Measurements from ENCODE around the gene LSM7.

LSM7 gene

DNA sequence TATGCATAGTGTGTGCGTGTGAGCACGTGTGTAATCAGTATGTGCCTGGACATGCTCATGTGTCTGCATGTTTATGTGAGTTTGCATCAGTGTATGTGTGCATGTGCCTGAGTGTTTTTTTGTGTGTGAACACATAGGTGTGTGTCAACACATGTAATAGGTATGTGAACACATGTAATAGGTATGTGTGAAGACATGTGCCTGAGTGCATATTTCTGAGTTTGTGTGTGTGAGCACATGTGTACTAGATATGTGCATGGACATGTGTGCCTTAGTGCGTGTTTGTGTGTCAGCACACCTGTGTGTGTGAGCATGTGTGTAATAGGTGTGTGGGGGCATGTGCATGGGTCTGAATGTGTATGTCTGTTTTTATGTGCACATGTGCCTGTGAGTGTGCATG is 7.5 kb upstream of the LSM7 start:
- ChIA-PET POLR2A (no interaction called here), CTCF (no interaction called here)
- no peak overlapping the region for H3K4me3 ChIP-seq (ENCODE audit: low read depth, low read length)
- no peak for DNase-seq (ENCODE audit: low read depth, low spot score)
- TF ChIP-seq, protein P1, sequence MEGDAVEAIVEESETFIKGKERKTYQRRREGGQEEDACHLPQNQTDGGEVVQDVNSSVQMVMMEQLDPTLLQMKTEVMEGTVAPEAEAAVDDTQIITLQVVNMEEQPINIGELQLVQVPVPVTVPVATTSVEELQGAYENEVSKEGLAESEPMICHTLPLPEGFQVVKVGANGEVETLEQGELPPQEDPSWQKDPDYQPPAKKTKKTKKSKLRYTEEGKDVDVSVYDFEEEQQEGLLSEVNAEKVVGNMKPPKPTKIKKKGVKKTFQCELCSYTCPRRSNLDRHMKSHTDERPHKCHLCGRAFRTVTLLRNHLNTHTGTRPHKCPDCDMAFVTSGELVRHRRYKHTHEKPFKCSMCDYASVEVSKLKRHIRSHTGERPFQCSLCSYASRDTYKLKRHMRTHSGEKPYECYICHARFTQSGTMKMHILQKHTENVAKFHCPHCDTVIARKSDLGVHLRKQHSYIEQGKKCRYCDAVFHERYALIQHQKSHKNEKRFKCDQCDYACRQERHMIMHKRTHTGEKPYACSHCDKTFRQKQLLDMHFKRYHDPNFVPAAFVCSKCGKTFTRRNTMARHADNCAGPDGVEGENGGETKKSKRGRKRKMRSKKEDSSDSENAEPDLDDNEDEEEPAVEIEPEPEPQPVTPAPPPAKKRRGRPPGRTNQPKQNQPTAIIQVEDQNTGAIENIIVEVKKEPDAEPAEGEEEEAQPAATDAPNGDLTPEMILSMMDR (IDR thresholded peaks at IDR 0.05; ENCODE audit: insufficient read depth, low read length, missing control alignments): no peak

DNA sequence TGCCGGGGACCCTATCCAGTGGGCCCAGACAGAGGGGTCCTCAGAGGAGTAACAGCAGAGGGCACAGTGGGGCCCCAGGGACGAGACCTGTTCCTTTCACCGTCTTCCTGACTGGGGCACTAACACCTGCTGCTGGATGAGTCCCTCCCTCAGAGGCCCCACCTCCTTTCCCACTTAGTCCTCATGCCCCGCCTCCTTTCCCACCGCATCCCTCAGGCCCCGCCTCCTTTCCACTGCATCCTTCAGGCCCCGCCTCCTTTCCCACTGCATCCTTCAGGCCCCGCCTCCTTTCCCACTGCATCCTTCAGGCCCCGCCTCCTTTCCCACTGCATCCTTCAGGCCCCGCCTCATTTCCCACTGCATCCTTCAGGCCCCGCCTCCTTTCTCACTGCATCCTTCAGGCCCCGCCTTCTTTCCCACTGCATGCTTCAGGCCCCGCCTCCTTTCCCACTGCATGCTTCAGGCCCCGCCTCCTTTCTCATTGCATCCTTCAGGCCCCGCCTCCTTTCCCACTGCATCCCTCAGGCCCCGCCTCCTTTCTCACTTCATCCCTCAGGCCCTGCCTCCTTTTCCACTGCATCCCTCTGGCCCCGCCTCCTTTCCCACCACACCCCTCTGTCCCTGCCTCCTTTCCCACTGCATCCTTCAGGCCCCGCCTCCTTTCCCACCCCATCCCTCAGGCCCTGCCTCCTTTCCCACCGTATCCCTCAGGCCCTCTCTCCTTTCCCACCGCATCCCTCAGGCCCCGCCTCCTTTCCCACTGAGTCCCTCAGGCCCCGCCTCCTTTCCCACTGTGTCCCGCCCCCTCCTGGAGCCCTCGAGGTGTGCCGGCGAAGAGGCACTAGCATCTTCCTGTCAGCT is 6.8 kb upstream of the LSM7 start:
- no peak for DNase-seq (ENCODE audit: low read depth, low spot score)
- CTCF ChIA-PET: interaction anchor here (1.0 kb wide), 1 partner anchor 279 kb away, joined by 3 read pairs; no protein-coding TSS in a partner anchor
- H3K4me3 ChIP-seq (ENCODE audit: low read depth, low read length): no peak overlapping the region
- POLR2A ChIA-PET: no interaction called here
- TF ChIP-seq, protein P1 (IDR thresholded peaks at IDR 0.05; ENCODE audit: insufficient read depth, low read length, missing control alignments): no peak

DNA sequence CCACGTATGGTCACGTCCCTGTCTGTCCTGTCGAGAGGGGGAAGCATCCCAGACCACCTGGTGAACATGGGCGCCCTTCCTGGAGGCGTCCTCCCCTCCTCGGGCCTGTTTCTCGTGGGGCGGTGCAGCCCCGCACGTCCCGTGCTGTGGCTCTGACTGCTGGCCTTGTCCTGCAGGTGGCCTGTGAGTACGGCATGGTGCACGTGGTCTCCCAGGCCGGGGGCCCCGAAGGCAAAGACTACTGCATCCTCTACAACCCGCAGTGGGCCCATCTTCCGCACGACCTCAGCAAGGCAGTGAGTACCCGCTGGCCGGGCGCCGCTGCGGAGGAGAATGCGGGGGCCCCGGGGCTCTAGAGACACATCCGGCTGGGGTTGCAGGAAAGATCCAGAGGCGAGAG is 6.0 kb upstream of the LSM7 start:
- CTCF ChIA-PET: interaction anchor here (1.0 kb wide), 1 partner anchor 280 kb away, joined by 3 read pairs; no protein-coding TSS in a partner anchor
- TF ChIP-seq, protein P1 (IDR thresholded peaks at IDR 0.05; ENCODE audit: insufficient read depth, low read length, missing control alignments): no peak
- POLR2A ChIA-PET: no interaction called here
- DNase-seq (ENCODE audit: low read depth, low spot score): no peak
- H3K4me3 ChIP-seq (ENCODE audit: low read depth, low read length): no peak overlapping the region

DNA sequence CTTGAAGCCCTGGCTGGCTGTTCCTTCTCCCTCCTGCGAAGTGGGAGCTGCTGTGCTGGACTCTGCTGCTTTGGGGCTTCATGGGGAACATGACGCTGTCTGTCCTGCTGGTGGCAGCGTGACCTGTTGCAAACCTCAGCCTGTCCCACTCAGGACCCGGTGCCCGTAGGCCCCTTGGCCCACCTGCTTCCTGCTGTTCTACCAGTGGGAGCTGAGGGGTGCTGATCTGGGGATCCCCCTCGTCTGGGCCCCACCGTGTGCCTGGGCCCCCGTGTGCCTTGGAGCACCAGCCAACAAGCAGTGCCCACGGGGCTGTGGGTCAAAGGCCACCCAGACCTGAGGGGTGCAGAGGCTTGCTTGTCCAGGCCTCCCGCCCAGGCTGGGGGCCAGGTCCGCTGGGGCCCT is 5.4 kb upstream of the LSM7 start:
- no peak overlapping the region for H3K4me3 ChIP-seq (ENCODE audit: low read depth, low read length)
- TF ChIP-seq, protein P1 (IDR thresholded peaks at IDR 0.05; ENCODE audit: insufficient read depth, low read length, missing control alignments): no peak
- POLR2A ChIA-PET: no interaction called here
- CTCF ChIA-PET: no interaction called here
- no peak for DNase-seq (ENCODE audit: low read depth, low spot score)

DNA sequence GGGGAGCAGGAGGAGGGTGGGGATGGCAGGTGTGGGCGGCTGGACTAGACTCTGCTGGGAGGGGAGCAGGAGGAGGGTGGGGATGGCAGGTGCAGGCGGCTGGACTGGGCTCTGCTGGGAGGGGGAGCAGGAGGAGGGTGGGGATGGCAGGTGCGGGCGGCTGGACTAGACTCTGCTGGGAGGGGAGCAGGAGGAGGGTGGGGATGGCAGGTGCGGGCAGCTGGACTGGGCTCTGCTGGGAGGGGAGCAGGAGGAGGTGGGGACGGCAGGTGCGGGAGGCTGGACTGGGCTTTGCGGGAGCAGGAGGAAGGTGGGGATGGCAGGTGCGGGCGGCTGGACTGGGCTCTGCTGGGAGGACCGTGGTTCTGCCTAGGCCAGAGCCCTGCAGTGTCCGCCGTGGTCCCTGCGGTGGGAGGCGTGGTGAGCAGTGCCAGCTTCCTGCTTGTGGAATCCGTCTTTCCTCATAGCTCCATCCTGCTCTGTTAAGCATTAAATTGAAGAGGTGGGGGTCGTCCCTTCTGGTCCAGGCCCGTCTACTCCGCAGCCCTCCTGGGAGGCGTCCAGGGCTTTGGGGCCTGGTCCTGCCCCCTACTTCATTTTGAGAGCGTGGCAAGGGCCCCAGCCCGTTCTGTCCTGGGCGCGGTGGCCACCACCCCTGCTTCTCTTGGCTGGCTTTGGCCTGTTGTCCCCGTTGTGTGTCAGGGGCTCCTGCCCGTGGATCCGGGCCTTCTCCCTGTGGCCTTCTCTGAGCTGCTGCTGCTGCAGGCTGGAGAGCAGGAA is 4.8 kb upstream of the LSM7 start:
- no peak for DNase-seq (ENCODE audit: low read depth, low spot score)
- no peak overlapping the region for H3K4me3 ChIP-seq (ENCODE audit: low read depth, low read length)
- ChIA-PET POLR2A (no interaction called here), CTCF (no interaction called here)
- TF ChIP-seq, protein P1 (IDR thresholded peaks at IDR 0.05; ENCODE audit: insufficient read depth, low read length, missing control alignments): no peak

Data from AG04449 (cell line).